ENCODE results near the gene FAM8A1.

FAM8A1 gene

GRCh38 chr6:17653198-17653882, 53.2 kb downstream of the FAM8A1 start:
- no peak for DNase-seq (ENCODE audit: low read depth in 2 of 3, low spot score in 1 of 3)

GRCh38 chr6:17656092-17656491, 56.0 kb downstream of the FAM8A1 start:
- DNase-seq (ENCODE audit: low read depth in 2 of 3, low spot score in 1 of 3): no peak

- DNase-seq (ENCODE audit: low read depth in 2 of 3, low spot score in 1 of 3): no peak
Observed at GRCh38 chr6:17656644-17657043, 56.5 kb downstream of the FAM8A1 start.

Data from stimulated activated CD4-positive, alpha-beta T cell treated with anti-CD3 and anti-CD28 coated beads, Interleukin-12 subunit alpha, Interleukin-12 subunit beta, amount 100 ng/mL, for 48 hours (primary cell).